Prostate gland (tissue), 2 donors: ENCODE data around the gene SLC2A4RG. TPM values are rescaled to one million over a fixed set of nuclear protein-coding genes. Genes with fewer than 3 reads are reported as not detected.

Experiments used
- DNase-seq: peaks from one replicate; pipeline ENCODE4 v3.0.0-alpha.2; 2019; ENCODE audit warnings: low spot score
- H3K27ac ChIP-seq, 2 donors: fragments of 200-600 bp; sonication (generic); 2 replicates each; pipeline ENCODE4 v1.5.1; 2017 to 2019
- H3K27me3 ChIP-seq: fragments of 200-600 bp; sonication (generic); replicated peaks from 2 replicates; pipeline ENCODE4 v1.5.1; 2019; ENCODE audit not compliant: insufficient read depth
- H3K36me3 ChIP-seq, 2 donors: fragments of 200-600 bp; sonication (generic); 1 replicate in 1 of 2; 2 replicates in 1 of 2; pipeline versions ENCODE4 v1.5.1 to v1.8.1; 2017 to 2019
- H3K4me1 ChIP-seq: fragments of 200-600 bp; sonication (generic); replicated peaks from 2 replicates; pipeline ENCODE4 v1.5.1; 2019
- H3K4me3 ChIP-seq, 2 donors: fragments of 200-600 bp; sonication (generic); 2 replicates each; pipeline ENCODE4 v1.5.1; 2017 to 2019
- H3K9me3 ChIP-seq: fragments of 200-600 bp; sonication (generic); 2 replicates; pipeline ENCODE4 v1.5.1; 2017
- POLR2A ChIP-seq: fragments of 450-650 bp; IDR thresholded peaks from one replicate; pipeline ENCODE4 v1.6.1; 2016; ENCODE audit warnings: antibody characterized with exemption, mild to moderate bottlenecking
- POLR2AphosphoS5 ChIP-seq: sonication (generic); formaldehyde crosslinking; IDR thresholded peaks from one replicate; pipeline ENCODE4 v1.6.1; 2017; ENCODE audit warnings: antibody characterized with exemption
- WGBS: methylation state at CpG from one replicate; pipeline ENCODE4 v1.1.5; 2018; 5-methylcytosine and 5-hydroxymethylcytosine counted together
- intact Hi-C: fragments of 100-400 bp; cut with DNase I; formaldehyde crosslinking; loops from one replicate; pipeline ENCODE4 v1.14.2; 2022
- total RNA-seq, 2 donors: library from RNA; depleted of rRNA; stranded (reverse); fragments of >200 nt; gene quantifications; one replicate each; pipeline ENCODE4 v1.1.0, GENCODE V29; 2016
- TF ChIP-seq, protein P1 (sequence below), 4 experiments: fragments of 200-600 bp in 2 of 4; fragments of 450-650 bp in 2 of 4; sonication (generic) in 2 of 4; IDR thresholded peaks; 1 replicate in 3 of 4; 2 replicates in 1 of 4; pipeline ENCODE4 v1.5.1; 2016 to 2019; ENCODE audit warnings: antibody characterized with exemption in 4 of 4, mild to moderate bottlenecking in 2 of 4, moderate library complexity in 2 of 4

Gene SLC2A4RG
- total RNA-seq, 2 donors from 2014 or later: 140 to 155 TPM

DNA sequence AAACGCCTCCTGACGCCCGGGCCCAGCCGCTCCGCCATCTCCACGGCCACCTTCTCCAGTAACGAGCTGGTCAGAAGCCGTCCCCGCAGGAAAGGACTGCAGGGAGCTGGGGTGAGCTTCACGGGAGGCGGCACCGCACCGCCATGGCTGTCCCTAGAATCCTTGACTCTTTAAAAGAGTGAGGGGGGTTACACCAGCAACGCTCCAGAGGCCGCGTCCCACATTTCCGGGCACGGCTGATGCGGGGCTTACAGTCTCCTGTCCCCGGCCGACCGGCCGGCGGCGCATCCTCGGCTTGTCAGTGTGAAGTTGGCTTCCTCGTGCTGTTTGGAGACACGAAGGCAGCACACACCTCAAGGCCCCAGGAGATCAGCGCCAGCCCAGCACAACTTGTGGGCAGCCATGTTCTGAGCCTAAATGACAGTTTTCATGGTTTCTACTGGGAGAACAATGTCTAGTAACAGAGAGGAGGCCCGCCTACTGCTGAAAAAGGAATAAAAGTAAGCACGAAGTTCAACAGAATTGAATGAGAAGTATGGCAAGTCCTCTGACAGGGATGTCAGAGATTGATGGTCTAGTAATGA, 30.4 kb downstream of the SLC2A4RG start:
- no peaks in the 10 kb centered on the region for H3K36me3 ChIP-seq
- no peaks in the 10 kb centered on the region for H3K4me1 ChIP-seq
- WGBS: 89% methylated on average over 31 of the region's 31 CpGs
- TF ChIP-seq, protein P1, sequence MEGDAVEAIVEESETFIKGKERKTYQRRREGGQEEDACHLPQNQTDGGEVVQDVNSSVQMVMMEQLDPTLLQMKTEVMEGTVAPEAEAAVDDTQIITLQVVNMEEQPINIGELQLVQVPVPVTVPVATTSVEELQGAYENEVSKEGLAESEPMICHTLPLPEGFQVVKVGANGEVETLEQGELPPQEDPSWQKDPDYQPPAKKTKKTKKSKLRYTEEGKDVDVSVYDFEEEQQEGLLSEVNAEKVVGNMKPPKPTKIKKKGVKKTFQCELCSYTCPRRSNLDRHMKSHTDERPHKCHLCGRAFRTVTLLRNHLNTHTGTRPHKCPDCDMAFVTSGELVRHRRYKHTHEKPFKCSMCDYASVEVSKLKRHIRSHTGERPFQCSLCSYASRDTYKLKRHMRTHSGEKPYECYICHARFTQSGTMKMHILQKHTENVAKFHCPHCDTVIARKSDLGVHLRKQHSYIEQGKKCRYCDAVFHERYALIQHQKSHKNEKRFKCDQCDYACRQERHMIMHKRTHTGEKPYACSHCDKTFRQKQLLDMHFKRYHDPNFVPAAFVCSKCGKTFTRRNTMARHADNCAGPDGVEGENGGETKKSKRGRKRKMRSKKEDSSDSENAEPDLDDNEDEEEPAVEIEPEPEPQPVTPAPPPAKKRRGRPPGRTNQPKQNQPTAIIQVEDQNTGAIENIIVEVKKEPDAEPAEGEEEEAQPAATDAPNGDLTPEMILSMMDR (IDR thresholded peaks at IDR 0.05): no peak
- TF ChIP-seq POLR2AphosphoS5: no peak
- TF ChIP-seq POLR2A: no peak
- no peak for DNase-seq
- no peak overlapping the region for H3K4me3 ChIP-seq
- intact Hi-C loops: loop anchor here (10.0 kb wide), 1 partner anchor 205 kb away; the partner anchor contains the start of gene SAMD10
- H3K27ac ChIP-seq: no peak overlapping the region
- H3K9me3 ChIP-seq: no peaks in the 10 kb centered on the region
- H3K27me3 ChIP-seq: no peaks in the 10 kb centered on the region

DNA sequence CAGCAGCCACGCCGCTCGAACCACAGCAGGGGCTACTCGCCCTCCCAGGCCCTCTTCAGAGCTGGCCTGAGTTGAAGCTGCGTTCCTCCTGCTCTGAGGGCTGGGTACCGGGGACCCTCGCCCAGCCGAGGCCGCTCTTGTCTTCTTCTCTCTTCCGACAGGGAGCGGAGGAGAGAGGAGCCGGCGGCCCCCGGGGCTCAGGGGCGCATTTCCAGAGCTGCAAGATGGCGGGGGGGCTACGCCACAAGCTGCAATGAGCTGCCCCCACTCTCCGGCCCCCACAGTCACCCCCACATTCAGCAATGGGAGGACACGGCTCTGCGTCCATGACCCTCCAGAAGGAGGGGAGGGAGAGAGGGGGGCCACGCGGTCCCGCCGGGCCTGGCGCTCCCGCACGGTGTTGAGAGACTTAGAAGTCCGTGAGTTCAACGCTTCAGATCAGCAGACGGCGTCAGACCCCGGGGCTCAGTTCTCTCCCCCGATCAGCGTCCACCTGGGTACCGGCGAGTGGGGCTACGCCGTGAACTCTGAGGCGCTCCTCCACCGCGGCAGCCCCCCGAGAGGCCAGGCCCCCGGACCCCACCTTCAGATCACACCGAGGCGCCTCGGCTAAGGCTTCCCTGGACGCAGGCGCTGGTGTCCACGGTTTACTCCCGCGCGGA, 31.6 kb downstream of the SLC2A4RG start:
- no peak for DNase-seq
- no peaks in the 10 kb centered on the region for H3K36me3 ChIP-seq
- H3K27ac ChIP-seq: no peak overlapping the region
- WGBS: 92% methylated on average over 48 of the region's 52 CpGs
- no peak overlapping the region for H3K4me3 ChIP-seq
- H3K27me3 ChIP-seq: no peaks in the 10 kb centered on the region
- intact Hi-C loops: loop anchor here (10.0 kb wide), 1 partner anchor 204 kb away; the partner anchor contains the start of gene SAMD10
- H3K9me3 ChIP-seq: no peaks in the 10 kb centered on the region
- no peaks in the 10 kb centered on the region for H3K4me1 ChIP-seq
- TF ChIP-seq, protein P1 (IDR thresholded peaks at IDR 0.05): no peak
- TF ChIP-seq POLR2AphosphoS5 (no peak), POLR2A (no peak)

DNA sequence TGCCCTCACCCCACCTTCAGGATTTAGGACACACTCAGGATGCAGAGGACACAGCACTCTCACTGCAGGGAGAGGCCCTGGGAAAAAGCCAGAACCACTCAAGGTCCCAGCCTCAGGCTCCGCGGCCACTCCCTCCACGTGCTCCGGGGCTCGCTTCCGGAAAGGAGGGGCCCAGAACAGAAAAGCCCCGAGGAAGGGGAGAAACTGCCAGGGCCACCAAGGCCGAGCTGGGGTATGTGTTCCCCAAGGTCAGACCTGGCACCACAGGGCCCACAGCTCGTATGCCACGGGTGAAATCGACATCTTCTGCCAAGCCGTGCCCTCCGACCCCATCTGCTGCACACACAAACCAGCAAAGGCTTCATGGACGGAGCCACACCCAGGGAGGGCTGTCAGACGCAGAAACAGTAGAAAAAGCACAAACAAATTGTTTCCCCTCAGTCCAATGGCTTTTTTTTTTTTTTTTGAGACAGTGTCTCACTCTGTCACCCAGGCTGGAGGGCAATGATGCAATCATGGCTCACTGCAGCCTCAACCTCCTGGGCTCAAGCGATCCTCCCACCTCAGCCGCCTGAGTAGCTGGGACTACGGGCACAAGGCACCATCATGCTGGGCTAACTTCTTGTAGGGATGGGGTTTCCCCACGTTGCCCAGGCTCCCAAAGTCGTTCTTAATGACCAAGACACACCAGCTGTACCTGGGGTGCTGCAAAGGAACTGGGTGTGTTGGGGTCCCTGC, 33.4 kb downstream of the SLC2A4RG start:
- intact Hi-C loops: loop anchor here (10.0 kb wide), 1 partner anchor 202 kb away; the partner anchor contains the start of gene SAMD10
- Histone ChIP-seq H3K27ac (no peak overlapping the region), H3K27me3 (no peaks in the 10 kb centered on the region), H3K4me1 (no peaks in the 10 kb centered on the region), H3K9me3 (no peaks in the 10 kb centered on the region), H3K4me3 (no peak overlapping the region), H3K36me3 (no peaks in the 10 kb centered on the region)
- DNase-seq: no peak
- WGBS: 73% methylated on average over 20 of the region's 20 CpGs
- TF ChIP-seq POLR2AphosphoS5 (no peak), POLR2A (no peak)
- TF ChIP-seq, protein P1 (IDR thresholded peaks at IDR 0.05): no peak

DNA sequence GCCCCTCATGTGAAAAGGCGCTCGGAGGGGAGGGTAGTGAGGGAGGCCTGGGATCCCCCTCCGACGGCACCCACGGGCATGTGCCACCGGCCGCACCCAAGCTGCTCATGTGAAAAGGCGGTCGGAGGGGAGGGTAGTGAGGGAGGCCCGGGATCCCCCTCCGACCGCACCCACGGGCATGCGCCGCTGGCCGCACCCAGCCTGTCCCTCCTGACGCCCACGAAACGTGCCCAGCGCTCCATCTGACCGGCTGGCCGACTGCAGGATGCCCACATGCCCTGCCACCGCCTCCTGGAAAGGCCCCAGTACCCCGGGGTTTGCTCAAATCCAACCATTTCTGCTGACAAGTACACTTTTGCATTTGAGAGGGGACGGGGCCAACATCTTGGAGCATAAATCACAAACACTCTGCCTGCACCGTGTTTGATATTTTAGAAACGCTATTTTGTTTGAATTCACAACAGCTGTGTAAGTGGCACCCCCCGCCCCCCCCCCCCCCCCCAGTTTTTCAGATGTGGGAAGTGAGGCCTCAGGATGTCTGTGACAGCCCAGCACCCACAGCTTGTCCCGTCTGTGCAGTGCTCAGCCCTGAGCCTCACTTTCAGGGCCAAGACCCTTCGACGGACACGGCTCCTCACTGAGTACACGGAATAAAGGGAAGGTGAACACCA, 34.1 kb downstream of the SLC2A4RG start:
- no peak overlapping the region for H3K4me3 ChIP-seq
- no peaks in the 10 kb centered on the region for H3K4me1 ChIP-seq
- intact Hi-C loops: loop anchor here (10.0 kb wide), 1 partner anchor 201 kb away; the partner anchor contains the start of gene SAMD10
- H3K27ac ChIP-seq: no peak overlapping the region
- H3K36me3 ChIP-seq: no peaks in the 10 kb centered on the region
- TF ChIP-seq POLR2A (no peak), POLR2AphosphoS5 (no peak)
- TF ChIP-seq, protein P1 (IDR thresholded peaks at IDR 0.05): no peak
- H3K27me3 ChIP-seq: no peaks in the 10 kb centered on the region
- 85% methylated on average over 27 of the region's 33 CpGs for WGBS
- DNase-seq: no peak
- H3K9me3 ChIP-seq: no peaks in the 10 kb centered on the region
